Tibial artery (tissue), 4 donors: ENCODE data around the gene EPB41L5.

ENCODE experiments used
- DNase-seq, 2 donors: peaks; one replicate each; pipeline ENCODE4 v3.0.0-alpha.2; 2019
- H3K27ac ChIP-seq, 2 donors: fragments of 200-600 bp; sonication (generic) in 1 of 2; 1 replicate in 1 of 2; 2 replicates in 1 of 2; pipeline ENCODE4 v1.5.1; 2018 to 2019; ENCODE audit warnings: mild to moderate bottlenecking in 1 of 2
- H3K27me3 ChIP-seq, 2 donors: fragments of 200-600 bp; sonication (generic) in 1 of 2; one replicate each; pipeline versions ENCODE4 v1.5.1 to v1.6.0; 2016 to 2019
- H3K36me3 ChIP-seq, 3 donors: fragments of 200-600 bp; sonication (generic) in 2 of 3; one replicate each; pipeline ENCODE4 v1.5.1; 2016 to 2019; ENCODE audit warnings: mild to moderate bottlenecking in 2 of 3
- H3K4me1 ChIP-seq, 4 donors: fragments of 200-600 bp; sonication (generic) in 2 of 4; 1 replicate in 3 of 4; 2 replicates in 1 of 4; pipeline ENCODE4 v1.5.1; 2016 to 2019
- H3K4me3 ChIP-seq, 2 donors: fragments of 200-600 bp; sonication (generic) in 1 of 2; 1 replicate in 1 of 2; 2 replicates in 1 of 2; pipeline ENCODE4 v1.5.1; 2018 to 2019; ENCODE audit warnings: mild to moderate bottlenecking in 2 of 2
- H3K9me3 ChIP-seq, 3 donors: fragments of 200-600 bp; sonication (generic) in 1 of 3; one replicate each; pipeline ENCODE4 v1.5.1; 2016 to 2019
- CTCF ChIP-seq, 2 experiments: fragments of 200-600 bp in 1 of 2; fragments of 450-650 bp in 1 of 2; IDR thresholded peaks; one replicate each; pipeline ENCODE4 v1.5.1; 2017 to 2019; ENCODE audit warnings: antibody characterized with exemption in 2 of 2, mild to moderate bottlenecking in 1 of 2, moderate library complexity in 1 of 2
- intact Hi-C: fragments of 100-400 bp; cut with DNase I; formaldehyde crosslinking; loops from one replicate; pipeline ENCODE4 v1.15.0; 2023; ENCODE audit warnings: low total_unique reads

Gene EPB41L5

GRCh38 chr2:120013597-120014223, 833 bp downstream of the EPB41L5 start:
- H3K27ac ChIP-seq: peak overlapping the region; percentile 90 to 92
- DNase-seq: no peak
- no peaks in the 10 kb centered on the region for H3K27me3 ChIP-seq
- H3K36me3 ChIP-seq: no peaks in the 10 kb centered on the region
- intact Hi-C loops: loop anchor here (10.0 kb wide), 1 partner anchor 259 kb away; the partner anchor contains the start of gene PTPN4
- peaks cover 0 to 19% (median 8%) of the 10 kb centered on the region in 4 donors for H3K4me1 ChIP-seq
- peak overlapping the region; percentile 89 to 91 for H3K4me3 ChIP-seq
- no peaks in the 10 kb centered on the region for H3K9me3 ChIP-seq
- no peak for TF ChIP-seq CTCF (IDR thresholded peaks at IDR 0.05)

DNA sequence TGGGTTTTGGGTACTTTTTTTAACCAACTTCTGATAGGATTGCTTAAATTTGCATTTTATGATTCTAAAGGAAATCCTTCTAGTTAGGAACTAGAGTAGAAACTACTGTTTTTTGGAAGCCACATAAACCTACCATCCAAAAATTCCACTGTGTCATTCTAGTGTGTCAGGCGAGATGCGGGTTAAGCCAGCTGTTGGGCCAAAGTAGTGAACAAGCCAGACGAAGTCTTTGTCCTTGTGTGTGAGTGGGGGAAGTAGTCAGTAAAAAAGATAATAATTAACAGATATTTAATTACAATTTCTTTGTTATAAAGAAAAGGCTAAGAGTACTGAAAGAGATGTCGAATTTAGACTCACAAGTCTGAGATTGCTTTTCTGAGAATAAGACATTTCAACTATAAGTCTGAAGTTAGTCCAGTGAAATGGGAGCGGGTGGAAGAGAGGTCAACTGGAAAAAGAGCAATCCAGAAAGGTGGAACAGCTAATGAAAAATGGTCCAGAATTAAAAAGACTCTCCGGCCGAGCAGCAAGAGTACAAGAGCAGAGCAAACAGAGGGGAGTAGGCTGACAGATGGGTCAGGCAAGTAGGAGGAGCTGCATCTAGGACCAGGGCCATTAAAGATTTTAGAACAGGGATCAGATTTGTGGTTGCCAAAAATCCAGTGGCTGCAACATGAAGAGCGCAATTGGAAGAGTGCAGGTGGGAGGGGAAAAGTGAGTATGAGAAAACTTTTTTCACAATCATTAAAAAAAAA, 1.5 kb downstream of the EPB41L5 start:
- H3K36me3 ChIP-seq: no peaks in the 10 kb centered on the region
- TF ChIP-seq CTCF (IDR thresholded peaks at IDR 0.05): no peak
- intact Hi-C loops: loop anchor here (10.0 kb wide), 1 partner anchor 260 kb away; the partner anchor contains the start of gene PTPN4
- H3K4me3 ChIP-seq: peak overlapping the region; percentile 89 to 91
- peak overlapping the region in 1 of 2 donors; percentile 92 for H3K27ac ChIP-seq
- H3K4me1 ChIP-seq: peaks cover 0 to 19% (median 8%) of the 10 kb centered on the region in 4 donors
- no peaks in the 10 kb centered on the region for H3K27me3 ChIP-seq
- no peak for DNase-seq
- no peaks in the 10 kb centered on the region for H3K9me3 ChIP-seq

- no peak overlapping the region for H3K27ac ChIP-seq
- intact Hi-C loops: loop anchor here (10.0 kb wide), 1 partner anchor 262 kb away; the partner anchor contains the start of gene PTPN4
- no peak for TF ChIP-seq CTCF (IDR thresholded peaks at IDR 0.05)
These were observed 3.9 kb downstream of the EPB41L5 start for GRCh38 chr2:120016800-120017199.

DNA sequence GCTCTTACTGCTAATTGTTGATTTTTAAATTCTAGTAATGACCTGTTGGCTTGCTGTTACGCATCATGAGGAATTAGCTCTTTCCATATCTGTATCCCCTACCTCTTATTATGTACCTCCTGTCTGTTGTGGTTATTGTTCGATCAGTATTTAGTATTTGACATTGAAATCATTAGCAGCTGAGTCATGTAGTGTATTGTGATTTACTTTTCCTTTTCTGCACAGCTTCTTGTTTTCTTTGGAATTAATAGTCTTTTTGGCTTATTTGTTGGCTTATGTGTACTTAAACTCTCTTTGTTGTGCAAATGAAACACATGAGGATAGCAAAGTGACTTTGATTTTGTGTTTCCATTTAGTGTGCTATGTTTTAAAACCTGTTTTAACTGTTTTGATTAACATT, 4.3 kb downstream of the EPB41L5 start:
- H3K4me1 ChIP-seq: peaks cover 0 to 10% (median 5%) of the 10 kb centered on the region in 4 donors
- intact Hi-C loops: loop anchor here (10.0 kb wide), 1 partner anchor 262 kb away; the partner anchor contains the start of gene PTPN4

More at GRCh38 chr2:120016800-120017199, 3.9 kb downstream of the EPB41L5 start:
- Histone ChIP-seq H3K36me3 (no peaks in the 10 kb centered on the region), H3K4me1 (peaks cover 0 to 14% (median 7%) of the 10 kb centered on the region in 4 donors), H3K9me3 (no peaks in the 10 kb centered on the region), H3K4me3 (no peak overlapping the region), H3K27me3 (no peaks in the 10 kb centered on the region)
- no peak for DNase-seq

DNA sequence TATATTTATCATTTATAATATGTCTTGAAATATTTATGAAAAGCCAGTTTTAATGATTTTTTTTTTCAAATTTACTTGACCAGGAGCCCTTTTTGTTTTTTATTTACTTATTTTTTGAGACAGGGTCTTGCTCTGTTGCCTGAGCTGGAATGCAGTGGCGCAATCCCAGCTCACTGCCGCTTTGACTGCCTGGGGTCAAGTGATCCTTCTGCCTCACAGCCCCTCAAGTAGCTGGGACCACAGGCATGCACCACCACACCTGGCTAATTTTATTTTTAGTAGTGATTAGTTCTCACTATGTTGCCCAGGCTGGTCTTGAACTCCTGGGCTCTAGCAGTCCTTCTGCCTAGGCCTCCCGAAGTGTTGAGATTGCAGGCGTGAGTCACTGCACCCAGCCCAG, 5.7 kb downstream of the EPB41L5 start:
- intact Hi-C loops: loop anchor here (10.0 kb wide), 1 partner anchor 264 kb away; the partner anchor contains the start of gene PTPN4
- DNase-seq: no peak
- H3K36me3 ChIP-seq: peaks cover 0 to 6% (median 0%) of the 10 kb centered on the region in 3 donors
- no peak for TF ChIP-seq CTCF (IDR thresholded peaks at IDR 0.05)
- peaks cover 0 to 6% (median 0%) of the 10 kb centered on the region in 3 donors for H3K9me3 ChIP-seq
- no peaks in the 10 kb centered on the region for H3K27me3 ChIP-seq
- no peak overlapping the region for H3K27ac ChIP-seq
- peaks cover 0 to 8% (median 4%) of the 10 kb centered on the region in 4 donors for H3K4me1 ChIP-seq
- no peak overlapping the region for H3K4me3 ChIP-seq

More for the DNA sequence above, 4.3 kb downstream of the EPB41L5 start:
- Histone ChIP-seq H3K9me3 (no peaks in the 10 kb centered on the region), H3K4me3 (no peak overlapping the region), H3K27ac (no peak overlapping the region), H3K27me3 (no peaks in the 10 kb centered on the region), H3K36me3 (no peaks in the 10 kb centered on the region)
- DNase-seq: no peak
- no peak for TF ChIP-seq CTCF (IDR thresholded peaks at IDR 0.05)
